PC-9 (cell line): ENCODE results near the gene LYPD3. TPM values are rescaled to one million over a fixed set of nuclear protein-coding genes. Genes with fewer than 3 reads are reported as not detected.
"Not testable (repeated sequence)": the region's sequence is repeated elsewhere in the genome, so short reads cannot be mapped to it uniquely, and the experiment has no call there.

ENCODE experiments used
- BruUV-seq: library from RNA; stranded (reverse); fragments of 400-500 nt; replicated peaks from 2 replicates; lab custom pipeline; 2021; lab: Mats Ljungman, UMichigan
- CTCF ChIA-PET: fragments of 300-600 bp; sonication (Branson Sonifier 250); formaldehyde crosslinking; loops from one replicate; lab custom pipeline; 2022; ENCODE audit warnings: antibody characterized with exemption; lab: Charles Lee
- POLR2A ChIA-PET: fragments of 300-600 bp; sonication (Branson Sonifier 250); formaldehyde crosslinking; loops from one replicate; lab custom pipeline; 2022; ENCODE audit warnings: antibody characterized with exemption; ENCODE audit not compliant: unreplicated experiment; lab: Charles Lee
- DNase-seq, 2 experiments: peaks; one replicate each; pipeline versions ENCODE4 v3.0.0 to v3.0.0-alpha.2; 2015 to 2022; ENCODE audit warnings: mixed read lengths in 1 of 2
- H2AFZ ChIP-seq: fragments of 200-600 bp; sonication (generic); 2 replicates; pipeline ENCODE4 v1.8.1; 2017; ENCODE audit warnings: antibody characterized with exemption
- H3F3A ChIP-seq: fragments of 200-600 bp; sonication (generic); 2 replicates; pipeline ENCODE4 v1.8.1; 2017; ENCODE audit warnings: antibody characterized with exemption, mild to moderate bottlenecking, low read depth; ENCODE audit not compliant: insufficient read depth
- H3K27ac ChIP-seq: fragments of 200-600 bp; sonication (generic); 2 replicates; pipeline ENCODE4 v1.6.1; 2016; ENCODE audit warnings: mixed run types
- H3K27me3 ChIP-seq: fragments of 200-600 bp; sonication (generic); 2 replicates; pipeline ENCODE4 v1.6.1; 2016; ENCODE audit warnings: low read depth, mixed run types; ENCODE audit not compliant: insufficient read depth
- H3K36me3 ChIP-seq: fragments of 200-600 bp; sonication (generic); 2 replicates; pipeline ENCODE4 v1.6.1; 2016; ENCODE audit warnings: low read depth, mixed run types
- H3K4me1 ChIP-seq: fragments of 200-600 bp; sonication (generic); replicated peaks from 2 replicates; pipeline ENCODE4 v1.6.1; 2016; ENCODE audit warnings: mixed run types; ENCODE audit not compliant: insufficient read depth
- H3K4me2 ChIP-seq: fragments of 200-600 bp; sonication (generic); 2 replicates; pipeline ENCODE4 v1.6.1; 2017; ENCODE audit warnings: mixed run types
- H3K4me3 ChIP-seq: fragments of 200-600 bp; sonication (generic); 2 replicates; pipeline ENCODE4 v1.6.1; 2016; ENCODE audit warnings: mixed run types
- H3K79me2 ChIP-seq: fragments of 200-600 bp; sonication (generic); 2 replicates; pipeline ENCODE4 v1.6.1; 2017; ENCODE audit warnings: low read depth, mixed run types
- H3K9me2 ChIP-seq: fragments of 200-600 bp; sonication (generic); 2 replicates; pipeline ENCODE4 v1.8.1; 2017; ENCODE audit warnings: mild to moderate bottlenecking; ENCODE audit not compliant: insufficient read depth
- H3K9me3 ChIP-seq: fragments of 200-600 bp; sonication (generic); 2 replicates; pipeline ENCODE4 v1.8.1; 2016; ENCODE audit warnings: low read depth; ENCODE audit not compliant: insufficient read depth
- H4K20me1 ChIP-seq: fragments of 200-600 bp; sonication (generic); 2 replicates; pipeline ENCODE4 v1.8.1; 2017; ENCODE audit not compliant: insufficient read depth
- CTCF ChIP-seq: fragments of 200-600 bp; sonication (generic); conservative IDR thresholded peaks from 2 replicates; pipeline ENCODE4 v1.6.1; 2017; ENCODE audit warnings: mixed run types, antibody characterized with exemption, mild to moderate bottlenecking, moderate library complexity
- EZH2 ChIP-seq: fragments of 200-600 bp; sonication (generic); IDR thresholded peaks from 2 replicates; pipeline ENCODE4 v1.8.0; 2017; ENCODE audit warnings: antibody characterized with exemption, low read depth
- intact Hi-C: fragments of 100-400 bp; cut with micrococcal nuclease; formaldehyde crosslinking; loops from one replicate; pipeline ENCODE4 v1.10.0; 2022; ENCODE audit not compliant: unreplicated experiment
- total RNA-seq: library from RNA; stranded (reverse); gene quantifications from 2 replicates; pipeline ENCODE4 v1.2.3, GENCODE V29; 2021

LYPD3 gene
- total RNA-seq, 1 experiment from 2014 or later, result 70.8 TPM

GRCh38 chr19:43437712-43438111 lies 27.7 kb downstream of the LYPD3 start:
- BruUV-seq, result no TSS peak
- H3F3A ChIP-seq, result peaks cover 39% of the 10 kb centered on the region
- H3K4me1 ChIP-seq, result peaks cover 31% of the 10 kb centered on the region
- H3K9me3 ChIP-seq, result no peaks in the 10 kb centered on the region
- intact Hi-C loops, result loop anchor here (10.0 kb wide), 3 partner anchors 157 to 333 kb away; partner anchors contain the start of genes IRGQ and ZNF576
- peak overlapping the region; percentile 40; the same call in 1 of the 2 replicates for H3K27ac ChIP-seq
- DNase-seq, result no peak
- H3K9me2 ChIP-seq, result no peaks in the 10 kb centered on the region
- H3K36me3 ChIP-seq, result no peaks in the 10 kb centered on the region
- H3K4me2 ChIP-seq, result 0 out of 2 replicates have a peak overlapping the region, but pooled peaks have one; percentile 12
- no peaks in the 10 kb centered on the region for H3K79me2 ChIP-seq
- H4K20me1 ChIP-seq, result no peaks in the 10 kb centered on the region
- no peak overlapping the region for H2AFZ ChIP-seq
- ChIA-PET CTCF (no interaction called here), POLR2A (no interaction called here)
- H3K4me3 ChIP-seq, result no peak overlapping the region
- H3K27me3 ChIP-seq, result no peaks in the 10 kb centered on the region
- TF ChIP-seq EZH2 (no peak), CTCF (no peak)

- H4K20me1 ChIP-seq, H2AFZ ChIP-seq, H3K9me2 ChIP-seq, POLR2A ChIA-PET, H3K36me3 ChIP-seq, H3K4me3 ChIP-seq, DNase-seq, CTCF ChIA-PET, H3K9me3 ChIP-seq, H3K27me3 ChIP-seq, BruUV-seq, H3K79me2 ChIP-seq: not testable (repeated sequence)
- 0 out of 2 replicates have a peak overlapping the region, but pooled peaks have one; percentile 12 for H3K4me2 ChIP-seq
- H3K27ac ChIP-seq, result peak overlapping the region; percentile 40; the same call in 1 of the 2 replicates
- H3K4me1 ChIP-seq, result peaks cover 31% of the 10 kb centered on the region
- peaks cover 41% of the 10 kb centered on the region for H3F3A ChIP-seq
- intact Hi-C loops, result loop anchor here (10.0 kb wide), 3 partner anchors 158 to 332 kb away; partner anchors contain the start of genes IRGQ and ZNF576
Measured at GRCh38 chr19:43437284-43437683, 28.1 kb downstream of the LYPD3 start.

GRCh38 chr19:43435775-43436174 lies 29.6 kb downstream of the LYPD3 start:
- BruUV-seq, result no TSS peak
- CTCF ChIA-PET, result interaction anchor here (0.6 to 0.7 kb wide), 3 partner anchors 39 to 115 kb away, joined by 3 to 8 read pairs (median 6); no protein-coding TSS in a partner anchor
- Histone ChIP-seq H3K4me3 (no peak overlapping the region), H3K9me2 (no peaks in the 10 kb centered on the region), H3F3A (peaks cover 42% of the 10 kb centered on the region), H4K20me1 (no peaks in the 10 kb centered on the region), H3K36me3 (no peaks in the 10 kb centered on the region), H3K9me3 (no peaks in the 10 kb centered on the region), H3K4me1 (peaks cover 35% of the 10 kb centered on the region), H3K27ac (no peak overlapping the region), H3K27me3 (no peaks in the 10 kb centered on the region), H3K4me2 (no peak overlapping the region), H3K79me2 (no peaks in the 10 kb centered on the region), H2AFZ (no peak overlapping the region)
- intact Hi-C loops, result loop anchor here (10.0 kb wide), 3 partner anchors 159 to 331 kb away; partner anchors contain the start of genes IRGQ and ZNF576
- POLR2A ChIA-PET, result no interaction called here
- no peak for TF ChIP-seq CTCF
- no peak for TF ChIP-seq EZH2
- no peak for DNase-seq
